Activated naive CD4-positive, alpha-beta T cell treated with anti-CD3 and anti-CD28 coated beads, Interleukin-2, amount 10 ng/mL, durations not matched to agents 7 days and 5 days (primary cell): ENCODE measurements around the gene KCTD16.

ENCODE experiments used
- CTCF ChIA-PET: fragments of 350-600 bp; sonication (Branson Sonifier 250); formaldehyde crosslinking; loops from one replicate; lab custom pipeline; 2021; ENCODE audit warnings: antibody characterized with exemption; lab: Charles Lee
- DNase-seq: peaks from one replicate; pipeline ENCODE4 v3.0.0-alpha.2; 2020
- H3K27ac Mint-ChIP-seq: one replicate; pipeline ENCODE4 v1.8.0; 2021; ENCODE audit warnings: mild to moderate bottlenecking, moderate library complexity, mixed read lengths
- H3K27me3 Mint-ChIP-seq: one replicate; pipeline ENCODE4 v1.8.0; 2021; ENCODE audit warnings: mild to moderate bottlenecking, mixed read lengths
- H3K36me3 Mint-ChIP-seq: one replicate; pipeline ENCODE4 v1.8.0; 2021; ENCODE audit warnings: mixed read lengths
- H3K4me1 Mint-ChIP-seq: one replicate; pipeline ENCODE4 v1.8.0; 2021; ENCODE audit warnings: mixed read lengths
- H3K4me3 Mint-ChIP-seq: one replicate; pipeline ENCODE4 v1.8.0; 2021; ENCODE audit warnings: mild to moderate bottlenecking, moderate library complexity, mixed read lengths
- H3K9me3 Mint-ChIP-seq: one replicate; pipeline ENCODE4 v1.8.0; 2021; ENCODE audit warnings: mixed read lengths

Gene KCTD16

GRCh38 chr5:144418719-144419118 lies 248.0 kb downstream of the KCTD16 start:
- Mint-ChIP-seq H3K4me3 (no peak overlapping the region), H3K27me3 (no peaks in the 10 kb centered on the region), H3K9me3 (peaks cover 5% of the 10 kb centered on the region), H3K4me1 (no peaks in the 10 kb centered on the region), H3K36me3 (no peaks in the 10 kb centered on the region), H3K27ac (no peak overlapping the region)
- no peak for DNase-seq
- CTCF ChIA-PET = no interaction called here

GRCh38 chr5:144421411-144421810 lies 250.7 kb downstream of the KCTD16 start:
- H3K4me1 Mint-ChIP-seq = no peaks in the 10 kb centered on the region
- CTCF ChIA-PET = no interaction called here
- peaks cover 5% of the 10 kb centered on the region for H3K9me3 Mint-ChIP-seq
- no peaks in the 10 kb centered on the region for H3K27me3 Mint-ChIP-seq
- no peak overlapping the region for H3K4me3 Mint-ChIP-seq
- H3K36me3 Mint-ChIP-seq = no peaks in the 10 kb centered on the region
- DNase-seq = no peak
- no peak overlapping the region for H3K27ac Mint-ChIP-seq

GRCh38 chr5:144422018-144422727 lies 251.5 kb downstream of the KCTD16 start:
- DNase-seq = no peak
- H3K9me3 Mint-ChIP-seq = peaks cover 5% of the 10 kb centered on the region
- no peaks in the 10 kb centered on the region for H3K36me3 Mint-ChIP-seq
- CTCF ChIA-PET = no interaction called here
- no peaks in the 10 kb centered on the region for H3K4me1 Mint-ChIP-seq
- no peaks in the 10 kb centered on the region for H3K27me3 Mint-ChIP-seq
- H3K27ac Mint-ChIP-seq = no peak overlapping the region
- no peak overlapping the region for H3K4me3 Mint-ChIP-seq

- no peak overlapping the region for H3K4me3 Mint-ChIP-seq
- H3K4me1 Mint-ChIP-seq = no peaks in the 10 kb centered on the region
- H3K36me3 Mint-ChIP-seq = no peaks in the 10 kb centered on the region
- no peak overlapping the region for H3K27ac Mint-ChIP-seq
- DNase-seq = no peak
- no peaks in the 10 kb centered on the region for H3K9me3 Mint-ChIP-seq
- CTCF ChIA-PET = no interaction called here
- H3K27me3 Mint-ChIP-seq = no peaks in the 10 kb centered on the region
Observed at GRCh38 chr5:144427866-144428265, 257.2 kb downstream of the KCTD16 start.

- Mint-ChIP-seq H3K9me3 (no peaks in the 10 kb centered on the region), H3K4me3 (no peak overlapping the region), H3K4me1 (no peaks in the 10 kb centered on the region), H3K36me3 (no peaks in the 10 kb centered on the region), H3K27me3 (no peaks in the 10 kb centered on the region), H3K27ac (no peak overlapping the region)
- no peak for DNase-seq
- CTCF ChIA-PET = no interaction called here
Observed at GRCh38 chr5:144428326-144428725, 257.7 kb downstream of the KCTD16 start.

GRCh38 chr5:144429405-144429804 lies 258.7 kb downstream of the KCTD16 start:
- CTCF ChIA-PET = no interaction called here
- DNase-seq = no peak
- H3K27ac Mint-ChIP-seq = no peak overlapping the region
- H3K9me3 Mint-ChIP-seq = no peaks in the 10 kb centered on the region
- no peaks in the 10 kb centered on the region for H3K4me1 Mint-ChIP-seq
- H3K27me3 Mint-ChIP-seq = no peaks in the 10 kb centered on the region
- H3K4me3 Mint-ChIP-seq = no peak overlapping the region
- no peaks in the 10 kb centered on the region for H3K36me3 Mint-ChIP-seq

- no peaks in the 10 kb centered on the region for H3K9me3 Mint-ChIP-seq
- H3K4me1 Mint-ChIP-seq = no peaks in the 10 kb centered on the region
- H3K27me3 Mint-ChIP-seq = no peaks in the 10 kb centered on the region
- CTCF ChIA-PET = no interaction called here
- H3K36me3 Mint-ChIP-seq = no peaks in the 10 kb centered on the region
- no peak for DNase-seq
- no peak overlapping the region for H3K27ac Mint-ChIP-seq
- no peak overlapping the region for H3K4me3 Mint-ChIP-seq
Observed at GRCh38 chr5:144429905-144430304, 259.2 kb downstream of the KCTD16 start.

- Mint-ChIP-seq H3K9me3 (no peaks in the 10 kb centered on the region), H3K36me3 (no peaks in the 10 kb centered on the region), H3K4me1 (no peaks in the 10 kb centered on the region), H3K4me3 (no peak overlapping the region), H3K27ac (no peak overlapping the region), H3K27me3 (no peaks in the 10 kb centered on the region)
- no peak for DNase-seq
- CTCF ChIA-PET = no interaction called here
Observed at GRCh38 chr5:144433140-144433822, 262.6 kb downstream of the KCTD16 start.

GRCh38 chr5:144433893-144434292 lies 263.2 kb downstream of the KCTD16 start:
- Mint-ChIP-seq H3K27ac (no peak overlapping the region), H3K4me3 (no peak overlapping the region), H3K27me3 (no peaks in the 10 kb centered on the region), H3K4me1 (no peaks in the 10 kb centered on the region), H3K9me3 (no peaks in the 10 kb centered on the region), H3K36me3 (no peaks in the 10 kb centered on the region)
- no peak for DNase-seq
- CTCF ChIA-PET = no interaction called here

- no peak overlapping the region for H3K27ac Mint-ChIP-seq
- H3K4me1 Mint-ChIP-seq = no peaks in the 10 kb centered on the region
- peaks cover 10% of the 10 kb centered on the region for H3K9me3 Mint-ChIP-seq
- H3K4me3 Mint-ChIP-seq = no peak overlapping the region
- H3K36me3 Mint-ChIP-seq = no peaks in the 10 kb centered on the region
- H3K27me3 Mint-ChIP-seq = no peaks in the 10 kb centered on the region
- CTCF ChIA-PET = no interaction called here
- DNase-seq = no peak
Observed at GRCh38 chr5:144436007-144436406, 265.3 kb downstream of the KCTD16 start.

GRCh38 chr5:144438237-144438636 lies 267.6 kb downstream of the KCTD16 start:
- Mint-ChIP-seq H3K27me3 (no peaks in the 10 kb centered on the region), H3K9me3 (peaks cover 20% of the 10 kb centered on the region), H3K27ac (no peak overlapping the region), H3K4me3 (no peak overlapping the region), H3K36me3 (no peaks in the 10 kb centered on the region), H3K4me1 (no peaks in the 10 kb centered on the region)
- CTCF ChIA-PET = no interaction called here
- no peak for DNase-seq

GRCh38 chr5:144448457-144448856 lies 277.8 kb downstream of the KCTD16 start:
- no peak overlapping the region for H3K27ac Mint-ChIP-seq
- DNase-seq = no peak
- CTCF ChIA-PET = no interaction called here
- no peaks in the 10 kb centered on the region for H3K4me1 Mint-ChIP-seq
- no peaks in the 10 kb centered on the region for H3K36me3 Mint-ChIP-seq
- no peak overlapping the region for H3K4me3 Mint-ChIP-seq
- H3K27me3 Mint-ChIP-seq = no peaks in the 10 kb centered on the region
- H3K9me3 Mint-ChIP-seq = peaks cover 9% of the 10 kb centered on the region

- Mint-ChIP-seq H3K4me3 (no peak overlapping the region), H3K9me3 (peaks cover 10% of the 10 kb centered on the region), H3K36me3 (no peaks in the 10 kb centered on the region), H3K27me3 (no peaks in the 10 kb centered on the region), H3K27ac (no peak overlapping the region), H3K4me1 (no peaks in the 10 kb centered on the region)
- CTCF ChIA-PET = no interaction called here
- no peak for DNase-seq
Observed at GRCh38 chr5:144451187-144451973, 280.7 kb downstream of the KCTD16 start.

GRCh38 chr5:144453753-144454152 lies 283.1 kb downstream of the KCTD16 start:
- Mint-ChIP-seq H3K9me3 (peaks cover 9% of the 10 kb centered on the region), H3K36me3 (no peaks in the 10 kb centered on the region), H3K4me1 (no peaks in the 10 kb centered on the region), H3K27ac (no peak overlapping the region), H3K27me3 (no peaks in the 10 kb centered on the region), H3K4me3 (no peak overlapping the region)
- DNase-seq = no peak
- CTCF ChIA-PET = no interaction called here

- H3K27ac Mint-ChIP-seq = no peak overlapping the region
- CTCF ChIA-PET = no interaction called here
- no peaks in the 10 kb centered on the region for H3K36me3 Mint-ChIP-seq
- no peak for DNase-seq
- H3K27me3 Mint-ChIP-seq = no peaks in the 10 kb centered on the region
- H3K9me3 Mint-ChIP-seq = peaks cover 18% of the 10 kb centered on the region
- H3K4me1 Mint-ChIP-seq = no peaks in the 10 kb centered on the region
- no peak overlapping the region for H3K4me3 Mint-ChIP-seq
Observed at GRCh38 chr5:144457160-144457559, 286.5 kb downstream of the KCTD16 start.
